B cell (primary cell): ENCODE results near the gene NDFIP1. TPM values are rescaled to one million over a fixed set of nuclear protein-coding genes. Genes with fewer than 3 reads are reported as not detected.

Source experiments
- ATAC-seq: fragments of 200-7000 bp; cut with Tn5 transposase; one replicate; pipeline ENCODE4 v1.10.0; 2021; ENCODE audit warnings: low read depth, mild to moderate bottlenecking, moderate number of reproducible peaks, moderate library complexity
- CTCF ChIA-PET: fragments of 350-600 bp; sonication (Branson Sonifier 250); formaldehyde crosslinking; loops from one replicate; lab custom pipeline; 2021; ENCODE audit warnings: antibody characterized with exemption, inconsistent platforms; lab: Charles Lee
- POLR2A ChIA-PET: fragments of 350-600 bp; sonication (Branson Sonifier 250); formaldehyde crosslinking; loops from one replicate; lab custom pipeline; 2021; ENCODE audit warnings: antibody characterized with exemption; lab: Charles Lee
- DNase-seq: peaks from one replicate; pipeline ENCODE4 v3.0.0; 2013
- H2AFZ ChIP-seq: 2 replicates; pipeline ENCODE4 v1.6.1; 2012; ENCODE audit warnings: mild to moderate bottlenecking, low read depth, low read length; ENCODE audit not compliant: insufficient read depth, poor library complexity, severe bottlenecking
- H3K27ac ChIP-seq, 2 donors: 1 replicate in 1 of 2; 2 replicates in 1 of 2; pipeline ENCODE4 v1.5.1; 2012 to 2013; ENCODE audit warnings: low read length in 2 of 2, mild to moderate bottlenecking in 2 of 2, moderate library complexity in 1 of 2
- H3K27me3 ChIP-seq, 4 experiments: fragments of 200-600 bp in 1 of 4; sonication (generic) in 1 of 4; replicated peaks in 1 of 4; 1 replicate in 2 of 4; 2 replicates in 2 of 4; pipeline versions ENCODE4 v1.6.1 to v1.7.0; 2013 to 2016; ENCODE audit warnings: low read length in 3 of 4, mild to moderate bottlenecking in 2 of 4, mixed read lengths in 1 of 4, moderate library complexity in 1 of 4; ENCODE audit not compliant: insufficient read depth in 4 of 4, control insufficient read depth in 3 of 4; ENCODE audit errors: control extremely low read depth in 1 of 4
- H3K36me3 ChIP-seq, 2 experiments: replicated peaks in 1 of 2; 1 replicate in 1 of 2; 2 replicates in 1 of 2; pipeline versions ENCODE4 v1.6.1 to v1.7.1; 2013; ENCODE audit warnings: low read length in 1 of 2; ENCODE audit not compliant: insufficient read depth in 2 of 2, control insufficient read depth in 1 of 2; ENCODE audit errors: control extremely low read depth in 1 of 2, extremely low read depth in 1 of 2
- H3K4me1 ChIP-seq, 2 donors: fragments of 200-600 bp in 1 of 2; sonication (generic) in 1 of 2; 1 replicate in 1 of 2; 2 replicates in 1 of 2; pipeline versions ENCODE4 v1.5.1 to v1.6.1; 2013 to 2017; ENCODE audit warnings: low read length in 2 of 2; ENCODE audit not compliant: control insufficient read depth in 2 of 2, insufficient read depth in 2 of 2
- H3K4me2 ChIP-seq: replicated peaks from 2 replicates; pipeline ENCODE3; 2012; ENCODE audit warnings: mild to moderate bottlenecking, low read depth, low read length; ENCODE audit not compliant: poor library complexity, severe bottlenecking
- H3K4me3 ChIP-seq, 5 experiments: fragments of 200-600 bp in 1 of 5; sonication (generic) in 1 of 5; 1 replicate in 3 of 5; 2 replicates in 2 of 5; pipeline versions ENCODE4 v1.5.1 to v1.7.0; 2011 to 2016; ENCODE audit warnings: low read length in 4 of 5, mild to moderate bottlenecking in 4 of 5, low read depth in 2 of 5, control low read depth in 1 of 5, moderate library complexity in 1 of 5; ENCODE audit not compliant: insufficient read depth in 1 of 5; ENCODE audit errors: control extremely low read depth in 1 of 5, extremely low read depth in 1 of 5
- H3K79me2 ChIP-seq: fragments of 200-600 bp; sonication (generic); one replicate; pipeline ENCODE4 v1.6.0; 2016; ENCODE audit warnings: low read length; ENCODE audit not compliant: control insufficient read depth, insufficient read depth
- H3K9ac ChIP-seq: fragments of 200-600 bp; sonication (generic); 2 replicates; pipeline ENCODE4 v1.6.1; 2017; ENCODE audit warnings: mild to moderate bottlenecking, low read length, moderate library complexity
- H3K9me3 ChIP-seq, 3 donors: one replicate each; pipeline versions ENCODE4 v1.6.1 to v1.7.1; 2013; ENCODE audit warnings: low read length in 2 of 3; ENCODE audit not compliant: control insufficient read depth in 2 of 3, insufficient read depth in 1 of 3; ENCODE audit errors: control extremely low read depth in 1 of 3
- H4K20me1 ChIP-seq: 2 replicates; pipeline ENCODE4 v1.6.0; 2012; ENCODE audit warnings: mild to moderate bottlenecking, low read length; ENCODE audit not compliant: insufficient read depth, control insufficient read depth, poor library complexity, severe bottlenecking
- H3K27ac Mint-ChIP-seq: one replicate; pipeline ENCODE4 v1.8.0; 2021; ENCODE audit warnings: mixed read lengths
- H3K27me3 Mint-ChIP-seq: one replicate; pipeline ENCODE4 v1.8.0; 2021; ENCODE audit warnings: mixed read lengths
- H3K4me1 Mint-ChIP-seq: one replicate; pipeline ENCODE4 v1.8.0; 2021; ENCODE audit warnings: mixed read lengths
- H3K4me3 Mint-ChIP-seq: one replicate; pipeline ENCODE4 v1.8.0; 2021; ENCODE audit warnings: mixed read lengths
- H3K9me3 Mint-ChIP-seq: one replicate; pipeline ENCODE4 v1.8.0; 2022; ENCODE audit warnings: mixed read lengths; ENCODE audit not compliant: insufficient read depth
- EZH2 ChIP-seq: IDR thresholded peaks from 2 replicates; pipeline ENCODE4 v1.6.1; 2012; ENCODE audit warnings: borderline replicate concordance, low read depth, mild to moderate bottlenecking, moderate library complexity, low read length; ENCODE audit not compliant: insufficient read depth, poor library complexity, severe bottlenecking
- WGBS: methylation state at CpG from one replicate; pipeline ENCODE4 v1.1.5; 2013; ENCODE audit warnings: missing lambda C conversion rate; ENCODE audit not compliant: insufficient coverage; 5-methylcytosine and 5-hydroxymethylcytosine counted together
- intact Hi-C: fragments of 100-400 bp; cut with micrococcal nuclease; formaldehyde crosslinking; loops from one replicate; pipeline ENCODE4 v1.10.0; 2022
- polyA plus RNA-seq: library from polyadenylated mRNA; depleted of rRNA; stranded (reverse); fragments of >200 nt; gene quantifications from 2 replicates; pipeline ENCODE4 v1.2.3, GENCODE V29; 2012
- total RNA-seq, 2 donors: library from RNA; stranded (reverse); fragments of 120-200 nt in 1 of 2; gene quantifications; 1 replicate in 1 of 2; 2 replicates in 1 of 2; pipeline versions ENCODE4 v1.2.3 to v1.2.4, GENCODE V29; 2013 to 2022
- TF ChIP-seq, protein P1 (sequence below): fragments of 200-600 bp; IDR thresholded peaks from one replicate; pipeline ENCODE4 v1.8.0; 2022; ENCODE audit warnings: antibody characterized with exemption, mild to moderate bottlenecking

NDFIP1 gene
- total and polyA plus RNA-seq, 2 donors (not counting 1 experiment from before 2014, with no cell fraction given) = 10.6 to 34.6 TPM

DNA sequence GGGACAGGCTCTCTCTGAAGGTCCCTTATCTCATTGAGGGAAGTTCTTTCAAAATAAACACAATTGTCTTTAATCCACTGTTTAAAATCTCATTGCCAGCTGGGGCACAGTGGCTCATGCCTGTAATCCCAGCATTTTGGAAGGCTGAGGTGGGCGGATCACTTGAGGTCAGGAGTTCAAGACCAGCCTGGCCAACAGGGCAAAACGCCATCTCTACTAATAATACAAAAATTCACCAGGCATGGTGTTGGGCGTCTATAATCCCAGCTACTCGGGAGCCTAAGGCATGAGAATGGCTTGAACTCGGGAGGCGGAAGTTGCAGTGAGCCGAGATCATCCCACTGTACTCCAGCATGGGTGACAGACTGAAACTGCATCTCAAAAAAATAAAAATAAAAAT lies 8.3 kb upstream of the NDFIP1 start:
- H3K4me1 ChIP-seq = peaks cover 0 to 4% of the 10 kb centered on the region in 2 donors
- no peaks in the 10 kb centered on the region for H3K79me2 ChIP-seq
- intact Hi-C loops = loop anchor here (10.0 kb wide), 1 partner anchor 446 kb away; the partner anchor contains the start of gene FCHSD1
- H3K27me3 Mint-ChIP-seq = peaks cover 15% of the 10 kb centered on the region
- ChIA-PET CTCF (no interaction called here), POLR2A (no interaction called here)
- no peak overlapping the region for H2AFZ ChIP-seq
- no peak overlapping the region for H3K27ac Mint-ChIP-seq
- WGBS = 91% methylated on average over 4 of the region's 7 CpGs
- H3K36me3 ChIP-seq = no peaks in the 10 kb centered on the region
- no peak for DNase-seq
- TF ChIP-seq, protein P1, sequence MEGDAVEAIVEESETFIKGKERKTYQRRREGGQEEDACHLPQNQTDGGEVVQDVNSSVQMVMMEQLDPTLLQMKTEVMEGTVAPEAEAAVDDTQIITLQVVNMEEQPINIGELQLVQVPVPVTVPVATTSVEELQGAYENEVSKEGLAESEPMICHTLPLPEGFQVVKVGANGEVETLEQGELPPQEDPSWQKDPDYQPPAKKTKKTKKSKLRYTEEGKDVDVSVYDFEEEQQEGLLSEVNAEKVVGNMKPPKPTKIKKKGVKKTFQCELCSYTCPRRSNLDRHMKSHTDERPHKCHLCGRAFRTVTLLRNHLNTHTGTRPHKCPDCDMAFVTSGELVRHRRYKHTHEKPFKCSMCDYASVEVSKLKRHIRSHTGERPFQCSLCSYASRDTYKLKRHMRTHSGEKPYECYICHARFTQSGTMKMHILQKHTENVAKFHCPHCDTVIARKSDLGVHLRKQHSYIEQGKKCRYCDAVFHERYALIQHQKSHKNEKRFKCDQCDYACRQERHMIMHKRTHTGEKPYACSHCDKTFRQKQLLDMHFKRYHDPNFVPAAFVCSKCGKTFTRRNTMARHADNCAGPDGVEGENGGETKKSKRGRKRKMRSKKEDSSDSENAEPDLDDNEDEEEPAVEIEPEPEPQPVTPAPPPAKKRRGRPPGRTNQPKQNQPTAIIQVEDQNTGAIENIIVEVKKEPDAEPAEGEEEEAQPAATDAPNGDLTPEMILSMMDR = no peak
- TF ChIP-seq EZH2 = no peak
- no peaks in the 10 kb centered on the region for H3K9me3 ChIP-seq
- H3K4me3 ChIP-seq = no peak overlapping the region
- no peak overlapping the region for H3K27ac ChIP-seq
- H3K4me1 Mint-ChIP-seq = peaks cover 6% of the 10 kb centered on the region
- H3K4me3 Mint-ChIP-seq = no peak overlapping the region
- H4K20me1 ChIP-seq = no peaks in the 10 kb centered on the region
- ATAC-seq = no peak
- H3K27me3 ChIP-seq = no peaks in the 10 kb centered on the region
- no peak overlapping the region for H3K9ac ChIP-seq
- H3K9me3 Mint-ChIP-seq = no peaks in the 10 kb centered on the region
- no peak overlapping the region for H3K4me2 ChIP-seq

DNA sequence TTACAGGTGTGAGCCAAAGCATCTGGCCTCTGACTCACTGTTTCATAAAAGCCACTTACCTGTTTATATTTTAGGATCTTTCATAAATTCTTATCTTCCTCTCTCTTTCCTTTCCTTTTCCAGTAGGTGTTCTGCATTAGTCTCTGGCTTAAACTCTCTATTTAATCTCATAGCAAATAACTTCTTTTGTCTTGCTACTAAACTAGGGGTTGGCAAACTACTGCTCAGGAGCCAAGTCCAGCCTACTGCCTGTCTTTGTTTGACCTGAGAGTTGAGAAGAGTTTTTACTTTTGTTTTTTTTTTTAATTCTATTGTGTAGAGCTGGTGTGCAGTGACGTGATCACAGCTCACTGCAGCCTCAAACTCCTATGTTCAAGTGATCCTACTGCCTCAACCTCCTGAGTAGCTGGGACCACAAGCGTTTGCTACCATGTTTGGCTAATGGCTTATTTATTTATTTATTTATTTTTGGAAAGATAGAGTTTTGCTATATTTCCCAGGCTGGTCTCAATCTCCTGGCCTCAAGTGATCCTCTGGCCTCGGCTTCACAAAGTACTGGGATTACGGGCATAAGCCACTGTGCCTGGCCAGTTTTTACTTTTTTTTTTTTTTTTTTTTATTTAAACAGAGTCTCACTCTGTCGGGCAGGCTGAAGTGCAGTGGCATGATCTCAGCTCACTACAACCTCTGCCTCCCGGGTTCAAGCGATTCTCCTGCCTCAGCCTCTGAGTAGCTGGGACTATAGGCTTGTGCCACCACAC lies 5.4 kb upstream of the NDFIP1 start:
- no peak overlapping the region for H3K9ac ChIP-seq
- no peak overlapping the region for H3K4me3 ChIP-seq
- no peak overlapping the region for H3K27ac ChIP-seq
- no peak overlapping the region for H2AFZ ChIP-seq
- no peaks in the 10 kb centered on the region for H3K9me3 Mint-ChIP-seq
- POLR2A ChIA-PET = no interaction called here
- peaks cover 2% of the 10 kb centered on the region in 2 donors for H3K4me1 ChIP-seq
- no peaks in the 10 kb centered on the region for H3K36me3 ChIP-seq
- CTCF ChIA-PET = interaction anchor here (1.9 kb wide), 1 partner anchor 10 kb away, joined by 5 read pairs; no protein-coding TSS in a partner anchor
- H4K20me1 ChIP-seq = no peaks in the 10 kb centered on the region
- DNase-seq (no peak), ATAC-seq (no peak)
- no peaks in the 10 kb centered on the region for H3K9me3 ChIP-seq
- H3K79me2 ChIP-seq = no peaks in the 10 kb centered on the region
- WGBS = no CpG with 5 or more reads among the region's 7 CpGs
- TF ChIP-seq, protein P1 = no peak
- no peak for TF ChIP-seq EZH2
- peaks cover 11% of the 10 kb centered on the region for H3K27me3 Mint-ChIP-seq
- no peak overlapping the region for H3K27ac Mint-ChIP-seq
- peaks cover 1% of the 10 kb centered on the region for H3K4me1 Mint-ChIP-seq
- H3K27me3 ChIP-seq = no peaks in the 10 kb centered on the region
- no peak overlapping the region for H3K4me3 Mint-ChIP-seq
- intact Hi-C loops = loop anchor here (10.0 kb wide), 1 partner anchor 448 kb away; the partner anchor contains the start of gene FCHSD1
- no peak overlapping the region for H3K4me2 ChIP-seq
